HCT116 (cell line): ENCODE measurements around the gene GCAT. TPM values are rescaled to one million over a fixed set of nuclear protein-coding genes. Genes with fewer than 3 reads are reported as not detected.

Source experiments
- ATAC-seq: fragments of 200-7000 bp; cut with Tn5 transposase; 2 replicates; pipeline ENCODE4 v1.9.1; 2020; ENCODE audit warnings: mild to moderate bottlenecking, moderate library complexity
- BruUV-seq: library from RNA; stranded (reverse); fragments of 400-500 nt; replicated peaks from 2 replicates; lab custom pipeline; 2021; lab: Mats Ljungman, UMichigan
- CTCF ChIA-PET: fragments of 300-600 bp; sonication (Branson Sonifier 250); formaldehyde crosslinking; loops from one replicate; lab custom pipeline; 2021; ENCODE audit warnings: antibody characterized with exemption; lab: Charles Lee
- POLR2A ChIA-PET: fragments of 300-600, 350-600 bp; sonication (Branson Sonifier 250); formaldehyde crosslinking; loops from one replicate; lab custom pipeline; 2021; ENCODE audit warnings: antibody characterized with exemption; lab: Charles Lee
- RAD21 ChIA-PET, 2 experiments: fragments of 300-600 bp; sonication (Branson Sonifier 250); formaldehyde crosslinking; loops; one replicate each; lab custom pipeline; 2023; ENCODE audit warnings: low total read pairs in 2 of 2; ENCODE audit not compliant: uncharacterized antibody in 2 of 2, unreplicated experiment in 2 of 2, low non-redundant PET in 1 of 2; lab: Charles Lee
- DNase-seq: peaks from one replicate; pipeline ENCODE4 v3.0.0-alpha.2; 2010; ENCODE audit warnings: low read depth, low spot score
- H2AFZ ChIP-seq: fragments of 200-600 bp; shearing (Covaris generic), sonication (generic); 2 replicates; pipeline ENCODE4 v1.6.1; 2017; ENCODE audit warnings: low read depth, mixed run types, mixed read lengths, antibody characterized with exemption, low read length; ENCODE audit not compliant: poor library complexity, severe bottlenecking
- H3K27ac ChIP-seq: 2 replicates; pipeline ENCODE4 v1.5.1; 2012; ENCODE audit warnings: low read depth, low read length
- H3K27me3 ChIP-seq: fragments of 200-600 bp; sonication (generic); 2 replicates; pipeline ENCODE4 v1.6.1; 2016; ENCODE audit warnings: mixed run types, low read length, mixed read lengths; ENCODE audit not compliant: insufficient read depth
- H3K36me3 ChIP-seq, 2 experiments: fragments of 200-500 bp in 1 of 2; fragments of 200-600 bp in 1 of 2; sonication (Bioruptor generic) in 1 of 2; sonication (generic) in 1 of 2; 2 replicates each; pipeline versions ENCODE4 v1.5.1 to v1.6.1; 2014 to 2016; ENCODE audit warnings: low read length in 2 of 2, inconsistent platforms in 1 of 2, mixed read lengths in 1 of 2, mixed run types in 1 of 2; ENCODE audit not compliant: insufficient read depth in 2 of 2, control insufficient read depth in 1 of 2
- H3K4me1 ChIP-seq, 2 experiments: fragments of 200-600 bp in 1 of 2; sonication (generic) in 1 of 2; 2 replicates each; pipeline versions ENCODE4 v1.5.1 to v1.6.1; 2012 to 2017; ENCODE audit warnings: low read length in 2 of 2, inconsistent platforms in 1 of 2, mild to moderate bottlenecking in 1 of 2, mixed read lengths in 1 of 2, mixed run types in 1 of 2, moderate library complexity in 1 of 2; ENCODE audit not compliant: insufficient read depth in 2 of 2, control insufficient read depth in 1 of 2
- H3K4me2 ChIP-seq: fragments of 200-600 bp; sonication (generic); 2 replicates; pipeline ENCODE4 v1.6.1; 2017; ENCODE audit warnings: mixed run types, low read length, mixed read lengths
- H3K4me3 ChIP-seq, 2 experiments: fragments of 200-600 bp in 1 of 2; sonication (generic) in 1 of 2; replicated peaks in 1 of 2; 2 replicates each; pipeline ENCODE4 v1.5.1; 2011 to 2016; ENCODE audit warnings: low read length in 2 of 2, control low read depth in 1 of 2, low read depth in 1 of 2, mild to moderate bottlenecking in 1 of 2, mixed read lengths in 1 of 2, mixed run types in 1 of 2
- H3K79me2 ChIP-seq: fragments of 200-600 bp; sonication (generic); 2 replicates; pipeline ENCODE4 v1.6.1; 2017; ENCODE audit warnings: mild to moderate bottlenecking, mixed run types, low read length, moderate library complexity, mixed read lengths; ENCODE audit not compliant: insufficient read depth
- H3K9ac ChIP-seq: fragments of 200-600 bp; sonication (generic); 2 replicates; pipeline ENCODE4 v1.6.1; 2016; ENCODE audit warnings: low read length, mixed read lengths
- H3K9me2 ChIP-seq: fragments of 200-600 bp; sonication (generic), shearing (Covaris generic); 2 replicates; pipeline ENCODE4 v1.6.1; 2017; ENCODE audit warnings: mixed run types, mild to moderate bottlenecking, moderate library complexity; ENCODE audit not compliant: insufficient read depth
- H3K9me3 ChIP-seq, 2 experiments: fragments of 200-500 bp in 1 of 2; fragments of 200-600 bp in 1 of 2; sonication (Bioruptor generic) in 1 of 2; sonication (generic) in 1 of 2; 2 replicates each; pipeline ENCODE4 v1.6.1; 2014 to 2017; ENCODE audit warnings: low read length in 2 of 2, mixed read lengths in 2 of 2, inconsistent platforms in 1 of 2, low read depth in 1 of 2, mild to moderate bottlenecking in 1 of 2, mixed run types in 1 of 2, moderate library complexity in 1 of 2; ENCODE audit not compliant: control insufficient read depth in 1 of 2, insufficient read depth in 1 of 2
- H4K20me1 ChIP-seq: fragments of 200-600 bp; sonication (generic), shearing (Covaris generic); 2 replicates; pipeline ENCODE4 v1.6.1; 2017; ENCODE audit warnings: mixed run types, mild to moderate bottlenecking, moderate library complexity; ENCODE audit not compliant: insufficient read depth
- CBX3 ChIP-seq: IDR thresholded peaks from 2 replicates; pipeline ENCODE4 v1.6.1; 2012; ENCODE audit warnings: low read depth
- CEBPB ChIP-seq: IDR thresholded peaks from 2 replicates; pipeline ENCODE4 v1.6.1; 2012; ENCODE audit warnings: low read depth
- EZH2phosphoT487 ChIP-seq: fragments of 200-600 bp; IDR thresholded peaks from 2 replicates; pipeline ENCODE4 v1.6.1; 2018; ENCODE audit warnings: antibody characterized with exemption, borderline replicate concordance
- FOSL1 ChIP-seq: IDR thresholded peaks from 2 replicates; pipeline ENCODE4 v1.6.1; 2012; ENCODE audit warnings: low read depth
- JUND ChIP-seq: IDR thresholded peaks from 2 replicates; pipeline ENCODE4 v1.6.1; 2012
- MAX ChIP-seq: IDR thresholded peaks from 2 replicates; pipeline ENCODE4 v1.6.1; 2012
- POLR2A ChIP-seq: IDR thresholded peaks from 2 replicates; pipeline ENCODE4 v1.7.0; 2011; ENCODE audit warnings: borderline replicate concordance; ENCODE audit not compliant: insufficient read depth, insufficient read length; ENCODE audit errors: extremely low read depth
- POLR2AphosphoS5 ChIP-seq: IDR thresholded peaks from 2 replicates; pipeline ENCODE4 v1.6.1; 2011; ENCODE audit warnings: mild to moderate bottlenecking, low read depth, low read length, moderate library complexity
- RAD21 ChIP-seq: IDR thresholded peaks from 2 replicates; pipeline ENCODE4 v1.6.1; 2012; ENCODE audit warnings: low read depth, mild to moderate bottlenecking
- SP1 ChIP-seq: IDR thresholded peaks from 2 replicates; pipeline ENCODE4 v1.6.1; 2012; ENCODE audit warnings: low read depth
- SRF ChIP-seq: IDR thresholded peaks from 2 replicates; pipeline ENCODE4 v1.6.1; 2012; ENCODE audit warnings: low read depth
- TCF7L2 ChIP-seq: IDR thresholded peaks from 2 replicates; pipeline ENCODE4 v1.7.0; 2011; ENCODE audit warnings: borderline replicate concordance, inconsistent platforms; ENCODE audit not compliant: insufficient read depth, insufficient read length; ENCODE audit errors: extremely low read depth
- ZFX ChIP-seq: fragments of 450-650 bp; IDR thresholded peaks from 2 replicates; pipeline ENCODE4 v1.6.1; 2017
- intact Hi-C: fragments of 100-400 bp; cut with micrococcal nuclease; formaldehyde crosslinking; loops from 2 replicates; pipeline ENCODE4 v1.10.0; 2022
- total RNA-seq: library from RNA; stranded (reverse); gene quantifications from one replicate; pipeline ENCODE4 v1.2.1, GENCODE V29; 2021; ENCODE audit not compliant: unreplicated experiment
- TF ChIP-seq, protein P1 (sequence below): IDR thresholded peaks from 2 replicates; pipeline ENCODE4 v1.6.1; 2012; ENCODE audit warnings: low read depth
- TF ChIP-seq, protein P2 (sequence below): IDR thresholded peaks from 2 replicates; pipeline ENCODE4 v1.6.1; 2012
- TF ChIP-seq, protein P3 (sequence below): IDR thresholded peaks from 2 replicates; pipeline ENCODE4 v1.6.1; 2011; ENCODE audit warnings: mild to moderate bottlenecking, low read length, moderate library complexity; ENCODE audit not compliant: insufficient replicate concordance; ENCODE audit errors: extremely low read depth
- TF ChIP-seq, protein P4 (sequence below), 3 experiments: fragments of 200-600 bp in 1 of 3; sonication (generic) in 1 of 3; IDR thresholded peaks in 2 of 3; conservative IDR thresholded peaks in 1 of 3; 2 replicates each; pipeline ENCODE4 v1.5.1; 2012 to 2017; ENCODE audit warnings: low read depth in 2 of 3, low read length in 2 of 3, antibody characterized with exemption in 1 of 3, borderline replicate concordance in 1 of 3, control low read depth in 1 of 3, mild to moderate bottlenecking in 1 of 3, mixed read lengths in 1 of 3, mixed run types in 1 of 3, moderate library complexity in 1 of 3; ENCODE audit not compliant: insufficient read depth in 1 of 3

The GCAT gene
- total RNA-seq, 1 experiment from 2014 or later, result 88.7 TPM

DNA sequence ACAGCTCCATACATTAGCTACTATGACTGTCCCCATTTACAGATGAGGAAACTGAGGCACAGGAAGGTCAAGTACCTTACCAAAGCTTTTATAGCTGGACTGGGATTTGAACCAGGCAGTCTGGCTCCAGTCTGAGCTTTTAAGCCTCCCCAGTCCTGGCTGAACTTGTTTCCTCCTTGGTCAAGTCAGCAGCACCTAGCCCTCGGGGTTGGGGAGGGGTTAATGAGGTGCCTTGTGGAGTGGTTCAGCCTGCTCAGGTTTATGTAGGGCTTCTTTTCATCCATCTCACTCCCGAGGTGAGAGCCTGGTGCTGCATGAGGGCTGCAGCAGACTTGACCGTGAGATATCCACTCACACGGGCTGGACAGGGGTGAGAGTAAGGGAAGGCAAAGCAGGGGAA is 36.7 kb upstream of the GCAT start (continued):
- TF ChIP-seq, protein P1, sequence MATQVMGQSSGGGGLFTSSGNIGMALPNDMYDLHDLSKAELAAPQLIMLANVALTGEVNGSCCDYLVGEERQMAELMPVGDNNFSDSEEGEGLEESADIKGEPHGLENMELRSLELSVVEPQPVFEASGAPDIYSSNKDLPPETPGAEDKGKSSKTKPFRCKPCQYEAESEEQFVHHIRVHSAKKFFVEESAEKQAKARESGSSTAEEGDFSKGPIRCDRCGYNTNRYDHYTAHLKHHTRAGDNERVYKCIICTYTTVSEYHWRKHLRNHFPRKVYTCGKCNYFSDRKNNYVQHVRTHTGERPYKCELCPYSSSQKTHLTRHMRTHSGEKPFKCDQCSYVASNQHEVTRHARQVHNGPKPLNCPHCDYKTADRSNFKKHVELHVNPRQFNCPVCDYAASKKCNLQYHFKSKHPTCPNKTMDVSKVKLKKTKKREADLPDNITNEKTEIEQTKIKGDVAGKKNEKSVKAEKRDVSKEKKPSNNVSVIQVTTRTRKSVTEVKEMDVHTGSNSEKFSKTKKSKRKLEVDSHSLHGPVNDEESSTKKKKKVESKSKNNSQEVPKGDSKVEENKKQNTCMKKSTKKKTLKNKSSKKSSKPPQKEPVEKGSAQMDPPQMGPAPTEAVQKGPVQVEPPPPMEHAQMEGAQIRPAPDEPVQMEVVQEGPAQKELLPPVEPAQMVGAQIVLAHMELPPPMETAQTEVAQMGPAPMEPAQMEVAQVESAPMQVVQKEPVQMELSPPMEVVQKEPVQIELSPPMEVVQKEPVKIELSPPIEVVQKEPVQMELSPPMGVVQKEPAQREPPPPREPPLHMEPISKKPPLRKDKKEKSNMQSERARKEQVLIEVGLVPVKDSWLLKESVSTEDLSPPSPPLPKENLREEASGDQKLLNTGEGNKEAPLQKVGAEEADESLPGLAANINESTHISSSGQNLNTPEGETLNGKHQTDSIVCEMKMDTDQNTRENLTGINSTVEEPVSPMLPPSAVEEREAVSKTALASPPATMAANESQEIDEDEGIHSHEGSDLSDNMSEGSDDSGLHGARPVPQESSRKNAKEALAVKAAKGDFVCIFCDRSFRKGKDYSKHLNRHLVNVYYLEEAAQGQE, result no peak
- no peak for TF ChIP-seq CEBPB
- no peak for TF ChIP-seq ZFX
- no peak for TF ChIP-seq CBX3
- TF ChIP-seq MAX, result no peak
- no peak for TF ChIP-seq SP1
- TF ChIP-seq POLR2AphosphoS5, result no peak
- no peak for TF ChIP-seq POLR2A
- TF ChIP-seq, protein P2, sequence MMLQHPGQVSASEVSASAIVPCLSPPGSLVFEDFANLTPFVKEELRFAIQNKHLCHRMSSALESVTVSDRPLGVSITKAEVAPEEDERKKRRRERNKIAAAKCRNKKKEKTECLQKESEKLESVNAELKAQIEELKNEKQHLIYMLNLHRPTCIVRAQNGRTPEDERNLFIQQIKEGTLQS, result no peak

- H3K27ac ChIP-seq, result no peak overlapping the region
- intact Hi-C loops, result no loop called here
- ChIA-PET POLR2A (no interaction called here), CTCF (no interaction called here), RAD21 (no interaction called here)
- ATAC-seq (no peak), DNase-seq (no peak)
- H3K9ac ChIP-seq, result no peak overlapping the region
- H3K27me3 ChIP-seq, result no peaks in the 10 kb centered on the region
- no peaks in the 10 kb centered on the region; the same call in 1 of the 2 replicates for H3K79me2 ChIP-seq
- no TSS peak for BruUV-seq
- H3K9me3 ChIP-seq, result no peaks in the 10 kb centered on the region
- H3K4me1 ChIP-seq, result peaks cover 12 to 41% of the 10 kb centered on the region in 2 experiments
- H4K20me1 ChIP-seq, result no peaks in the 10 kb centered on the region
- H2AFZ ChIP-seq, result no peak overlapping the region
- H3K36me3 ChIP-seq, result peaks cover 26 to 53% of the 10 kb centered on the region in 2 experiments
- no peak overlapping the region for H3K4me3 ChIP-seq
- H3K9me2 ChIP-seq, result no peaks in the 10 kb centered on the region
- no peak overlapping the region for H3K4me2 ChIP-seq
- TF ChIP-seq, protein P3, sequence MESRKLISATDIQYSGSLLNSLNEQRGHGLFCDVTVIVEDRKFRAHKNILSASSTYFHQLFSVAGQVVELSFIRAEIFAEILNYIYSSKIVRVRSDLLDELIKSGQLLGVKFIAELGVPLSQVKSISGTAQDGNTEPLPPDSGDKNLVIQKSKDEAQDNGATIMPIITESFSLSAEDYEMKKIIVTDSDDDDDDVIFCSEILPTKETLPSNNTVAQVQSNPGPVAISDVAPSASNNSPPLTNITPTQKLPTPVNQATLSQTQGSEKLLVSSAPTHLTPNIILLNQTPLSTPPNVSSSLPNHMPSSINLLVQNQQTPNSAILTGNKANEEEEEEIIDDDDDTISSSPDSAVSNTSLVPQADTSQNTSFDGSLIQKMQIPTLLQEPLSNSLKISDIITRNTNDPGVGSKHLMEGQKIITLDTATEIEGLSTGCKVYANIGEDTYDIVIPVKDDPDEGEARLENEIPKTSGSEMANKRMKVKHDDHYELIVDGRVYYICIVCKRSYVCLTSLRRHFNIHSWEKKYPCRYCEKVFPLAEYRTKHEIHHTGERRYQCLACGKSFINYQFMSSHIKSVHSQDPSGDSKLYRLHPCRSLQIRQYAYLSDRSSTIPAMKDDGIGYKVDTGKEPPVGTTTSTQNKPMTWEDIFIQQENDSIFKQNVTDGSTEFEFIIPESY, result no peak
- no peak for TF ChIP-seq EZH2phosphoT487
- TF ChIP-seq CEBPB, result no peak
- TF ChIP-seq RAD21, result no peak
- TF ChIP-seq TCF7L2, result no peak
- TF ChIP-seq POLR2AphosphoS5, result no peak
- no peak for TF ChIP-seq JUND
- TF ChIP-seq SRF, result no peak
- no peak for TF ChIP-seq MAX
- TF ChIP-seq, protein P4, sequence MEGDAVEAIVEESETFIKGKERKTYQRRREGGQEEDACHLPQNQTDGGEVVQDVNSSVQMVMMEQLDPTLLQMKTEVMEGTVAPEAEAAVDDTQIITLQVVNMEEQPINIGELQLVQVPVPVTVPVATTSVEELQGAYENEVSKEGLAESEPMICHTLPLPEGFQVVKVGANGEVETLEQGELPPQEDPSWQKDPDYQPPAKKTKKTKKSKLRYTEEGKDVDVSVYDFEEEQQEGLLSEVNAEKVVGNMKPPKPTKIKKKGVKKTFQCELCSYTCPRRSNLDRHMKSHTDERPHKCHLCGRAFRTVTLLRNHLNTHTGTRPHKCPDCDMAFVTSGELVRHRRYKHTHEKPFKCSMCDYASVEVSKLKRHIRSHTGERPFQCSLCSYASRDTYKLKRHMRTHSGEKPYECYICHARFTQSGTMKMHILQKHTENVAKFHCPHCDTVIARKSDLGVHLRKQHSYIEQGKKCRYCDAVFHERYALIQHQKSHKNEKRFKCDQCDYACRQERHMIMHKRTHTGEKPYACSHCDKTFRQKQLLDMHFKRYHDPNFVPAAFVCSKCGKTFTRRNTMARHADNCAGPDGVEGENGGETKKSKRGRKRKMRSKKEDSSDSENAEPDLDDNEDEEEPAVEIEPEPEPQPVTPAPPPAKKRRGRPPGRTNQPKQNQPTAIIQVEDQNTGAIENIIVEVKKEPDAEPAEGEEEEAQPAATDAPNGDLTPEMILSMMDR (IDR thresholded peaks at IDR 0.05 in 2 of 3, conservative IDR thresholded peaks at IDR 0.05 in 1 of 3; ENCODE audit: borderline replicate concordance in 1 of 3, insufficient read depth in 1 of 3, low read depth in 2 of 3, low read length in 2 of 3), result no peak
- TF ChIP-seq FOSL1, result no peak
- no peak for TF ChIP-seq CBX3
Measured at GRCh38 chr22:37771702-37772427, 35.9 kb upstream of the GCAT start.
